Renal pelvis (tissue), 12 donors: ENCODE results near the gene COL13A1. TPM values are rescaled to one million over a fixed set of nuclear protein-coding genes. Genes with fewer than 3 reads are reported as not detected.

Experiments
- DNase-seq: peaks from one replicate; pipeline ENCODE4 v3.0.0-alpha.2; 2013
- long read RNA-seq, 16 experiments: transcript quantifications; one replicate each; lab custom pipeline, GENCODE V29; 2026
- polyA plus RNA-seq, 3 donors: library from polyadenylated mRNA; unstranded; fragments of 120-200 nt; gene quantifications; one replicate each; pipeline ENCODE4 v1.2.1, GENCODE V29; 2013; ENCODE audit not compliant: insufficient read length in 3 of 3

COL13A1 gene
- polyA plus RNA-seq: 10 to 100 TPM; 29.1 to 29.6 (median 29.6) TPM
- long read RNA-seq, donor 1: 0 reads
- long read RNA-seq, donor 2, partial matches to known transcripts: 0 of 1 reads
- long read RNA-seq, donor 2, other reads (novel, unspliced or antisense): 0 of 1 reads
- long read RNA-seq, donor 3: 0 reads
- long read RNA-seq, donor 4, partial matches to known transcripts: 11 of 12 reads
- long read RNA-seq, donor 4, other reads (novel, unspliced or antisense): 0 of 12 reads
- long read RNA-seq, donor 5: 0 reads
- long read RNA-seq, donor 6: 0 reads
- long read RNA-seq, donor 7: 0 reads
- long read RNA-seq, donor 8: 0 reads
- long read RNA-seq, donor 9, partial matches to known transcripts: 5 of 5 reads
- long read RNA-seq, donor 9, other reads (novel, unspliced or antisense): 0 of 5 reads
- long read RNA-seq, donor 10, partial matches to known transcripts: 5 of 8 reads
- long read RNA-seq, donor 10, other reads (novel, unspliced or antisense): 0 of 8 reads
- long read RNA-seq, donor 11: 0 reads
- long read RNA-seq, donor 12, partial matches to known transcripts: 7 of 9 reads
- long read RNA-seq, donor 12, other reads (novel, unspliced or antisense): 0 of 9 reads
- long read RNA-seq, donor 13, partial matches to known transcripts: 0 of 2 reads
- long read RNA-seq, donor 13, other reads (novel, unspliced or antisense): 0 of 2 reads
- long read RNA-seq, donor 14: 0 reads
- long read RNA-seq, donor 15, partial matches to known transcripts: 0 of 3 reads
- long read RNA-seq, donor 15, other reads (novel, unspliced or antisense): 0 of 3 reads
- long read RNA-seq, donor 16, partial matches to known transcripts: 5 of 5 reads
- long read RNA-seq, donor 16, other reads (novel, unspliced or antisense): 0 of 5 reads

DNA sequence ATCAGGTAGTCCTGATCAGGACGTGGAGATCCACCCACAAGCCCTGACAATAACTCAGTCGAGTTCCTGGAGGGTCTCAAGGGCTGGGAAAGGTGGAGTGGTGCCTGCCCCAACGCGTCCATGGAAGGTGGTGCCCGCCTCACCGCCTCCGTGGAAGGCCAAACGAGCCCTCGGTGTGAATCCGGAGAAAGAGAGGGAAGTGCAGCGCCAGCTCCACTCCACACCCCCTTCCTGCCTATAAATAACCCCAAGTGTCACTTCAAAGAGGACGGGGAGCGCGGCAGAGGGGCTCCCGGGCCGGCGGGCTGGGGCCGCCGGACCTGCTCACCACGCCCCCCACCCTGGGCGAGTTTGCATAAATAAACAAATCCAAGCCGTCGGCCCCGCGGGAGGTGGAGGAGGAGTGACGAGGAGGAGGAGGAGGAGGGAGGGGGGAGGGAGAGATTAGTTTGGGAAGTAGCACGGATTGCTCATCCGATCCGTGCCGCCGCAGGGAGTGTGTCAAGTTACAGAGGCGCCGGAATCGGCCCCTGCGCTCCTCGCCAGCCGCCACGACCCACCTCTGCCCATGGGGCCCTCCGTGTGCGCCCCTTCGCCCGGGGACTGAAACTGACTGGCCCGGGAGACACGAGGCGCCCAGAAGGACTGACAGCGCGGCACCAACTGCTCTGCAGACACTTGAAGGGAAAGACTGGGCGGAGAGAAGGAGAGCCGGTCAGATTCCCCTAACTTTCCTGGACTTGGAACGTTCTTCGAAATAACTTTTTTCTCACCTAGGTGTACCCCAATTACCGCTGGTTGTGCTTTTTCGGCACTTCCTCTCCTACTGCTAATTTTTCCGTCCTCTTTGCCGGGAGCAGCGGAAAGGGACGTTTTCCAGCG, at the start of gene COL13A1:
TSS of gene COL13A1 (plus strand) at position 473 of the 882 bp plus-strand sequence. CDS start 518 bp downstream, outside the sequence.
- peak; percentile 82 for DNase-seq

DNA sequence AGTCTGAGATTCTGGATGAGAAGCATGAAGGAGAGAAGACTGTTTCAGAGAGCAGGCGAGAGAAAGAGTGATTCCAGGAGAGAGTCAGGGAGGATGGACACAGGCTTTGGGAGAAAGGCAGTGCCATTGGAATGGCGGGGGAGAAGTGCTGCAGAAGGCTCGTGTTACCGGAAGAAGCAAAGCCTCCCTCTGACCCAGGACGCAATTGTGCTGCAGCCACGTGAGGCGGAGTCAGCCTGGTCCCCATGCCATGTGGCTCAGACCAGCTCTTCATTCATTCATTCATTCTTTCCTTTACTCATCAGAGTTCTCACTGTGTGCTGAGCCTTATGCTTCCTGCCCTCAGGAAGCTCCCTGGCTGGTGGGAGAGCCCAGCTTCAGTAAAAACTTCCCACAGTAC, 49.2 kb upstream of the COL13A1 start:
- no peak for DNase-seq

DNA sequence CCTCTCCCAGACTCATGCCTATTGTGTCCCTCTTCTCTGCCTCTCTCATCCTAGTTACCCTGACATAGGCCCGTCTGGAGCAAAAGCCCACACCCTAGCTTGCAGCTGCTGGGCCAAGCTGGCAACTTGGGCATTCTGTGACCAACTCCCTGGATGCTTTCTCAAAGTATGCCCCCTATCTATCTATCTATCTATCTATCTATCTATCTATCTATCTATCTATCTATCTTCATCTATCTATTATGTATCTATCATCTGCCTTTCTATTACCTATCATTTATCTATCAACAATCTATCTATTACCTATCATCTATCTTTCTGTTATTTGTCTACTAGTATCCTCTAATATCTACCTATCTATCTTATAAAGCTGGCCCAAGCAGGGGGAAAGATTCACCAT, 45.4 kb upstream of the COL13A1 start:
- no peak for DNase-seq

DNA sequence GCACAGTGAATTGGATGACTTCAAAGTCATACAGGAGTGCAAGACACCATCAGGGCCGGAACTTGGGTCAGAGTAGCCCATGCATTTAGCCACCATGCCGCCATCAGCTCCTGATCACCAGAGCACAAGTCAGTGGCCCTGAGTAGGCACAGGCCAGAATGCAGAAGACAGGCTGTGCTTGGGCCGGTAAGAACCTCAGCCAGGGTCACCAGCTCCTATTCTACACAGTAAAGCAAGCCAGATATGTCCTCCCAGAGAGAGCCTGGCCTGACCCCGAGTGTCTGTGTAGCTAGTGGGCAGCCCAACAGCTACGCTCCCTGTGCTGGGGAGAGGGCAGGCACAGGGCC, 44.5 kb upstream of the COL13A1 start:
- DNase-seq: no peak

DNA sequence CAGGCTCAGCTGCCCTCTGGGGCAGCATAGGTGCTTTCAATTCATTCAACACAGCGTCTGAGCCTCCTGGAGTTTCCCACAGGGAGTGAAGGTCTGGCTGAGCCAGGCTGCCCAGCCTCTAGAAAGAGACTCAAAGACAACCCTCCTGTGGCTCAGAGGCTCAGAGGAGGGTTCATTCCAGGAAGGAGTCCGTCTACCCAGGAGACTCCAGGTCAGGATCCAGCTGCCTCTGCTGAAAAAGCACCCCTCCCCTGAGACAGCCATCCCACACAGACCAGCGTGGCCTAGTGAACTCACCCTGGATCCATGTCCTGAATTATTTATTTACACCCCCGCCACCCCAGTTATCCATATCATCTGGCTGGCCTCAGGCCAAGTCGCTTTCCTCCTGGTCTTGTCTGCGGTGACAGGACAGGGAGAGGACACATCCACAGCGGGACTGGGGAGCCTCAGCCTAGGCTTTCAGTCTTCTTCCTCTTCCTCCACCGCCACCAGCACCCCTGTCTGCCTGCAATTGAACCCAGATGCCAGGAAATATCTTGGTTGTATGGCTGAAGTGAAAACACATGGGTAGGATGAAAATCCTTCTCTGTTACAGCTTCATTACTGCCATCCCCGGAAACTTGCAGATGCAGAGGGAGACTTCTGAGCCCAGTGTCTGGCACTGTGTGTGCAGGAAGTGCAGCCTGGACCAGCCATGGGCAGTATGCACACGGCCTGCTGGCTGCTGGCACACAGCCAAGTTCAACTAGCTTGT, 44.0 kb upstream of the COL13A1 start:
- no peak for DNase-seq

DNA sequence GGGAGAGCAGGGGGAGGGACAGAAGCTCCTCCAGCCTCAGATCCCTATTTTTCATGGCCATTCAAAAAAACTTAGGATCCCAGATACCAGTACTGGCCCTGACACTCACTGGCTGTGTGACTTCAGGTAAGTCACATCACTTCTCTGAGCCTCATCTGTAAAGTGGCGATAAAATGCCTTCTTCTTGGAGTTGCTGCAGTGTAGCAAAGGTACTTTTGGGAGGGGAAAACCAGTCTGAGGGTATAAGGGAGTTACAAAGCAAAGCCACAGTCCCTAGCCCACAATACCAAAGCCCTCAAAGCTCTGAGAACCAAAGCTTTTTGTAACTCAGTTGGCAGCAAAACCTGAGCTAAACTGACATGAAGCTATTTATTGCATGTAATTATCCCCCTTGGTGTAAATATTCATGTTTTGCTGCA, 43.4 kb upstream of the COL13A1 start:
- no peak for DNase-seq

DNA sequence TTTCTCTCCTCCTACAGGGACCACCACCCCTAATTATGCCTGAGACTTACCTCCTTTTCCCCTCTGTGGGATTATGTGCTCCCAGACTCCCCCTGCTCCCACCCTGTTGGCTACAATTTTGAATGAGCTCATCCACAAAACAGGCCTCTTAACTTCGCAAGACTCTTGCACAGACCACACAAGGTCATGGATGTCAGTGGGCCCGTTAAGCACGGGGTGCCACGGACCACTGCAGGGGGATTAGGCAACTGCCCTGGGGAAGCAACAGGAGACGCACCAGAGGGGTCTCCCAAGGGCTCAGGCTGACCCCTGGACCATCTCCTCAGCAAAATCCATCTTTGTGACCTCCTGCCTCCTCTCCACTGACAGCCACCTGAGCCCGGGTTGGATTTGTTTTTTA, 42.1 kb upstream of the COL13A1 start:
- DNase-seq: no peak

DNA sequence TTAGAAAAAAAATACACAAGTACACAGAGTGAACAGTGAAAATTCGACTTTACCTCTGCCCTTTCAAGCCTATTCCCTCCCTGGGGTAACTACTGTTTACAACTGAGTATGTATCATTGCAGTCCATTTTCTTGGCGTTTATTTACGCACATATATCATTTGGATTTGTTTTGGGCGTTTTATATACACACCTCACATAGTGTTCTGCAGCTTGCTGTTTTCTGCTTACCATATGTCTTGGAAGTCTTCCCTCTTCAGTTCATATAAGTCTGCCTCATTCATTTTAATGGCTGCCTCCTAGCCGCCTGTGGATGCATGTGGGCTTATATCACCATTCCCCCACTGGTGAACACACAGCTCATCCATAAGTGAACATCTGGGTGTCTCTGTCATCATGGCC, 41.6 kb upstream of the COL13A1 start:
- no peak for DNase-seq

DNA sequence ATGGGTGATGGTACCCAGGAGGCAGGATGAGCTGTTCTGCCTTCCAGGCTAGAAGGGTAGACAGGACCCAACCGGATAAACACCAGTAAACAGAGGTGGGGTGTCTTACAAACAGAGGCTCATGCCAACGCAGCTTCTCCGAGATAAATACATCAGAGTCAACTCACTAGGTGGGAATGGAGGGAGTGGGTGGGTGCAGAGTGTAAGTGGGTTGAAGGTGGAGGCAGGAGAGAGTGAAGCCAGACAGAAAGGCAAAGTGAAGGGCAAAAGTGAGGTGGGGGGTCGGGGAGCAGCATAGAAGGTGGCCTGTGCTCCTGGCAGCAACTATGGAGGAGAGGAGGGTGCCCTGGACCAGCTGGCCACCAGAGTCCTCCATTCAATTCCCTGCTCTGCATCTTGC, 40.4 kb upstream of the COL13A1 start:
- DNase-seq: no peak

DNA sequence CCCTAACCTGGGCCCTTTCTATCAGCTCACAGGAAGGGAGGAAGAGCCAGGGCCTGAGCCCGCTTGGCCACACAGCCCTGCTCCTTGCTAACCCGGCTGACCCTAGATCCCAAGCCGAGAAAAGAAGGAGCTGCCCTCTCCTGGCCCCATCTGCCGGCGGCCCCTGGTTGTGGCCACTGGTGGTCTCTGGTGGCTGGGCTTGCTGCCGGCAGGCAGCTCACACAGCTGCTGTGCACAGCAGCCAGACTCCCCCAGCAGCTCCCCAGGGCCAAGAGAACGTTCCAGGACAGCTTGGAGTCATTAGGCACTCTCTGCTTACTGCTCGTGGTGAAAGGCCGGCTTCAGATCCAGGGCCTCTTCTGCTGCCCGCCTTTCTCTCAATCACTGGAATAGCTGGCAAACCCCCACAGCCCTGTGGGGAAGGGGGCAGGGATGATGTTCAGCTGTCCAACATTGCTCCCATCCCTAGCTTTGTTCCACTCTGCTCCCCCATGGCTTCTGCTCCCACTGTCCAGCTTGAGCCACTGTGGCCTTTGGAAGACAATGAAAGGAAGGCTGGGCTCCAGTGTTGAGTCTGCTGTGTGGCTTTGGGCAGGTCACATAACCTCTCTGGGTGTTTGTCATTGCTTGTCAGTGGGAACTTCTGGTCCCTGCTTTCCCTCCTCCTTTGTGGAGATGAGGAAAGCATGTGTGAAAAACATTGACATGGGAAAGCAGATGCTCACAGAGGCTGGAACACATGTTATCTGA, 35.4 kb upstream of the COL13A1 start:
- DNase-seq: no peak

DNA sequence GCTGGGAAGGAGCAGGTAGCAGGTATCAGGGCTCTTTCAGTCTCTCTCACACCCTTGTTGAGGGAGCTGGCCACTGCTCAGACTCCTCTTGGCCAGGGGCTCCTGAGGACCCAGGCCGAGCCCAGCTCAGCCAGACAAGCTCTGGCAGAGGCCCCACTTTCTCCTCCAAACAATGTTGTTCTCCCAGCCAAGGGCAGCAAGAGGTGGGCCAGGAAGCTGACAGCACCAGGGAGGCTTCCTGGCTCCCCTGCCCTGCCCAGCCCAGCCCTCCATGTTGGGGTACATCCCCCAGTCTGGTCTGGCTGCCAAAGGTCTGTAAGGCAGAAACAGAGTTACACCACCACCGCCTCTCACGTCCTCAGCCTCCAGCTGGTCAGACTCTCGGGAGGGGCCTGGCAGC, 33.9 kb upstream of the COL13A1 start:
- no peak for DNase-seq

DNA sequence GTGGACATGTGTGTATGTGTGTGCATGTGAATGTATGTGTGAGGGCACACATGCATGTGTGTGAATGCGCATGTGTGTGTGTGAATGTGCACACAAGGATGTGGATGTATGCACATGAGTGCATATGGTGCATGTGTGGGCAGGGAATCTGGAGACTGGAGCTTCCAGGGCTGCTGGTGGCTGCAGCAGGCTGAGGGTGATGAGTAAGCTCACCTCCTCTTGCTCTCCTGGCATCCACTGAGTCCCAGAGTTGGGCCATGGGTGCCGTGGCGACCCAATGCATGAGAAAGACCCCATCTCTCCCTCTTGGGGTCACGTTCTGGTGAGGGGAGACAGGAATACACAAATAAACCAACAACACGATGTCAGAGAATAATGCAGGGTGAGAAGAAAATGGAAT, 33.3 kb upstream of the COL13A1 start:
- DNase-seq: no peak

DNA sequence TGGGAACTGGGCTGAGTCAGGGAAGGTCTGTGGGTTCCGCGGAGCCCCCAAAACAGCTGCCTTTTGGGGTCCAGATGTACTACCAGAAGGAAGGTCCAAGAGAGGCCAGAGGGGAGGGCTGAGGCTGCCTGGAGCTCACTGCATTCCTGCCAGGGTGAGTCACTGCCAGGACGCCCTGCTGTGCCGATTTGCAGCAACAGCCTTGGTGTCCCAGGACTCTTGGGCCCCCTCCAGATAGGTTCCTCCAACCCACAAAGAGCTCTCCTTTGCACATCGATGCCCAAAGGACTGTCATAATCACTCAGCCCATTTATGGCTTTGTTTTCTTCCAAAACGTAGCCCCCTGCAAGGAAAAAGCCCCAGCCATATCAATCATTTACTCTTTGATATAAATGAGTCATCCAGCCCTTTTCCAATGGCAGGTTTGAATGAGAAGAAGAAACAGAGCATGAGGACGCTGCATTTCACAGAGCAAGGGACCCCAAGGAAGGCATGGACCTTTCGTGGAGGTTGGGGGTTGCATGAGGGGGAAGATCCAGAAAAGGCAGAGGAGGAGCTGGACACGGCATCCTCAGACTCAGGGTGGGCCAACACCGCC, 32.2 kb upstream of the COL13A1 start:
- no peak for DNase-seq

DNA sequence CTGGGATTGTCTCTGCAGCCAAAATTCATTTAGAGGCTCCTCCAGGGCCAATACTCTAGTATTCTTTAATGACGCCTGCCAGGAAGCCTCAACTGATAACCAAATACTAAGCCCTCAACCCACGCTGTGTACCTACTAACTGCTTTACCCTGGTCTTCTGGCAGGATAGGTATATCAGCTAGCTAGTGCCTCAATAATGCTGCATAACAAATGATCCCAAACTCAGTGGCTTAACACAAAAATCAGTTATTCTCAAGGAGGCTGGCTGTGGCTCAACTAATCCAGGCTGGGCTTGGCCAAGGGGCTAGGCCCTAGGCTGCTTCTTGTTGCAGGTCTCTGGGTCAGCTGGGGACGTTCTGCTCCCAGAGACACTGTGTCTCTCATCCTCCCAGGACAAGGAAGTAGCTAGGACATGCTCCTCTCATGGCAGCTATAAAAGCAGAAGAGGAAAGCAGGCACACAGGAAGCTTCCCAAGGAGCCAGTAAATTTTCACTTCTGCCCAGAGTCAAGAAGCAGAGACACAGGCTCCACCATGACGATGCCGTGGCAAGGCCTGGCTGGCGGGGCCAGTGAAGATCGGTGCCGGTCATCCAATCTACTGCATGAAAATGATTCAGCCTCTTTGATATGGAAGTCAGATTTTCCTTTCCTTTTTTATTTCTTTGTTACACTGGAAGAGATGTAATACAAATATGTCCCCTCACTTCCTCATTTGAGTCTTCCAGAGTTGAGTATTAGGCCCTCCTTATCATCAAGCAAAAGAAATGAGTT, 28.6 kb upstream of the COL13A1 start:
- DNase-seq: no peak

DNA sequence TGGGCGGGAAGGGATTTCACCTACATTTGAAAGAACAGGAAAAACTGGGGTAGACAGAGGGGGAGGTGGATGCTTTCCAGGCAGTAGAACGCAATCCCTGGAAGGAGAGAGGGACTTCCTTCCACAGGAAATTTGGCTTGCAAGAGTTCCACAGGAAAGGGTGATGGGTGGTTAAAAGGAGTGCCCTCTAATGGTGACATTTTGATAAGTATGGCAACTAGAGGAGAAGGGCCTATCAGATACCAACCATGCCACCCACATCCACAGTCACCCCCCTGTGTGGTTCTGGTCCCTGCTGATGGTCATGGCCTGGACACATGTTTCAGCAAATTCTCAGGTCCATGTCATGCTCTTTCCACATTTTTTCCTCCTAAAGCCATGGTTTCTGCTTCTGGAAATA, 27.1 kb upstream of the COL13A1 start:
- DNase-seq: no peak

DNA sequence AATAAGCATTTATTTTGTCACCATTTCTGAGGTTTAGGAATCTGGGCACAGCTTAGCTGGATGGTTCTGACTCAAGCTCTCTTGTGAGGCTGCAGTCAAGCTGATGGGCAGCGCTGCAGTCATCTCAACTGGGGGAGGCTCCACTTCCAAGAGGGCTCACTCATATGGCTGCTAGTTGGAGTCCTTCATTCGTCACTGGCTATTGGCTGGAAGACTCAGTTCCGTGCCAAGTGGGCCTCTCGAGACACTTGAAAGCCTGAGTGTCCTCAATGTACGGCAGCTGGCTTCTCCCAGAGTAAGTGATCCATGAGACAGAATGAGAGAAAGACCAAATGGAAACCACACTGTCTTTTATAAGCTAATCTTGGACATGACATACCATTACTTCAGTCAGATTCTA, 21.6 kb upstream of the COL13A1 start:
- no peak for DNase-seq

DNA sequence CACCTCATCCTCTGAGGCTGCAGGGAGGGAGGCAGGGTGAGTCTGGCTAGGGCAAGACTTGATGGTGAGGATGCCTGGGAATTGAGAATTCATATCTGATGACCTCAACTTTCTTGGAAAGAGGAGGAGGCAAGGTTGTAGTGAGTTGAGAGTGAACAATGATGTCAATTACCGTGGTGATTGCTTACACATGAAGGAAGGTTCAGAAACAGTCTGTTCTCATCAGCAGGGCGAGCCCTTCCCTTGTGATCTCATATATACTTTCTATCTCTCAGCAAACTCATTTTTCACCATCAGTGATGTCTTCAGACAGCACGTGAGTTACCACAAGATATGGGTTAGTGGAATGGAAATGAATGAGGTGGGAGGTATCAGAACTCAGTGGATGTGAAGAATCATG, 20.1 kb upstream of the COL13A1 start:
- DNase-seq: no peak

DNA sequence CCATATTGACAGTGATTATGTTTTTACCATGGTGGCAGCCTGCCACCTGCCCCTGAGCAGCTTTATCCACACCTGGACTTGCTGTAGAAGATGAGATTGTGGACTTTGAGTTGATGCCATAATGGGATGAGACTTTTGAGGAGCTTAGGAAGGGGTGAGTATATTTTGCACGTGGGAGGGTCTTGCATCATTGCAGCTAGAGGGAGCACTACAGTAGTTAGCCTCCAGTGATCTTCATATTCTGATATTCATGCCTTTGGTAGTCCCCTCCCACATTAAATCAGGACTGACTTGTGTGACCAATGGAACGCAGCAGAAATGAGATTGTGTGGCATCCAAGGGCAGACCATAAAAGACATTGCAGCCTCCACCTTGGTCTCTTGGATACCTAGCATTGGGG, 18.2 kb upstream of the COL13A1 start:
- DNase-seq: no peak

DNA sequence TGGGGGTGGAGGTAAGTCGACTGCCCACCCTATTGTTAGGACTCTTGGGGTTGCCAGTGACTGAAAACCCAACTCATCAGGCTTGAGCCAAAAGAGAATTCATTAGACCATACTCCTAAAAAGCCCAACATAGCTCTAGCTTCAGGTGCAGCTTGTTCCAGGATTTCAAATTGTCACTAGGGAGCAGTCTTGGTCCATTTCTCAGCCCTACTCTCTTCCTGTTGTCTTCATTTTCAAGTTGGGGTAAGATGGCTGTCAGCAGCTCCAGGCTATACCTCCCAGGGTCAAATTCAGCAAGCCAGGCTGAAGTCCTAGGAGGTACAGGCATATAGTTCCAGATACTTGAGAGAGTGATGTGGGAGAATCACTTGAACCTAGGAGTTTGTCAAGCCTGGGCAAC, 14.9 kb upstream of the COL13A1 start:
- no peak for DNase-seq
